Adrenal gland (tissue), 12 donors: ENCODE results near the gene PHF13. TPM values are rescaled to one million over a fixed set of nuclear protein-coding genes. Genes with fewer than 3 reads are reported as not detected.
A peak's percentile ranks its signal among the peaks of the same experiment; 100 is the strongest.

Experiments
- DNase-seq, 7 donors: peaks; one replicate each; pipeline ENCODE4 v3.0.0-alpha.2; 2019 to 2020
- H3K27ac ChIP-seq, 5 donors: fragments of 200-600 bp; sonication (generic) in 4 of 5; 1 replicate in 3 of 5; 2 replicates in 2 of 5; pipeline versions ENCODE4 v1.5.1 to v1.8.0; 2016 to 2020; ENCODE audit warnings: mild to moderate bottlenecking in 1 of 5
- H3K27me3 ChIP-seq: fragments of 200-600 bp; 2 replicates; pipeline ENCODE4 v1.8.0; 2021
- H3K36me3 ChIP-seq, 2 donors: fragments of 200-600 bp; replicated peaks in 1 of 2; 1 replicate in 1 of 2; 2 replicates in 1 of 2; pipeline versions ENCODE4 v1.5.1 to v1.8.0; 2018 to 2022
- H3K4me1 ChIP-seq, 2 donors: fragments of 200-600 bp; replicated peaks in 1 of 2; 1 replicate in 1 of 2; 2 replicates in 1 of 2; pipeline versions ENCODE4 v1.5.1 to v1.8.0; 2018 to 2021
- H3K4me3 ChIP-seq, 4 donors: fragments of 200-600 bp; sonication (generic) in 3 of 4; one replicate each; pipeline ENCODE4 v1.5.1; 2016 to 2018
- H3K9me3 ChIP-seq, 3 donors: fragments of 200-600 bp; sonication (generic) in 1 of 3; replicated peaks in 1 of 3; 1 replicate in 2 of 3; 2 replicates in 1 of 3; pipeline versions ENCODE4 v1.5.1 to v1.8.0; 2016 to 2021
- CTCF ChIP-seq, 6 experiments: fragments of 450-650 bp in 4 of 6; fragments of 200-600 bp in 2 of 6; sonication (generic) in 1 of 6; IDR thresholded peaks; 1 replicate in 5 of 6; 2 replicates in 1 of 6; pipeline versions ENCODE4 v1.5.1 to v1.8.0; 2016 to 2021; ENCODE audit warnings: antibody characterized with exemption in 6 of 6, mild to moderate bottlenecking in 2 of 6, moderate library complexity in 1 of 6
- POLR2A ChIP-seq, 2 donors: fragments of 450-650 bp; IDR thresholded peaks; one replicate each; pipeline ENCODE4 v1.6.1; 2017; ENCODE audit warnings: antibody characterized with exemption in 2 of 2, mild to moderate bottlenecking in 2 of 2, moderate library complexity in 1 of 2
- WGBS, 4 donors: extraction: QIAGEN DNeasy Blood & Tissue Kit in 2 of 4; methylation state at CpG; one replicate each; pipeline versions ENCODE4 v1.1.5 to v1.1.7; 2013 to 2017; 5-methylcytosine and 5-hydroxymethylcytosine counted together
- intact Hi-C, 2 donors: fragments of 100-400 bp; cut with DNase I; formaldehyde crosslinking; loops; one replicate each; pipeline versions ENCODE4 v1.14.1 to v1.15.0; 2022 to 2023
- polyA plus RNA-seq, 3 donors: library from polyadenylated mRNA; stranded (reverse); fragments of 200-250 nt in 2 of 3; fragments of 350-450 nt in 1 of 3; fragmentation: Illumina TruSeq in 1 of 3; extraction: RNeasy Lipid Tissue Mini Kit (QIAGEN cat#74804) in 1 of 3; gene quantifications; one replicate each; pipeline ENCODE4 v1.2.3, GENCODE V29; 2013 to 2014
- total RNA-seq, 9 donors: library from RNA; depleted of rRNA in 4 of 9; stranded (reverse); fragments of >200 nt in 4 of 9; fragments of 120-200 nt in 1 of 9; fragmentation: NEBNext Ultra II Directional in 1 of 9; extraction: Animal tissue kit (Norgen Biotek cat#: 25700) in 1 of 9; gene quantifications; one replicate each; pipeline versions ENCODE4 v1.1.0 to v1.2.4, GENCODE V29; 2013 to 2023
- donor health status: healthy with polysubstance abuse.
- donor health status: Bipolar disorder and iron deficiency.
- donor health status: DM: yes; HTN: yes; CAD: no.
- donor health status: DM: no; HTN: no; CAD: no.
- donor health status: DM: no; HTN: no; CAD: no.
- donor health status: DM: yes; HTN: yes; CAD: no.

Gene PHF13
- total and polyA plus RNA-seq, 12 donors, result 4.7 to 20.1 (median 12.9) TPM

GRCh38 chr1:6623269-6623965 lies 9.9 kb downstream of the PHF13 start:
- H3K36me3 ChIP-seq, result peaks cover 0 to 39% of the 10 kb centered on the region in 2 donors
- peak overlapping the region; percentile 10 to 95 (median 89) for H3K27ac ChIP-seq
- no peaks in the 10 kb centered on the region for H3K9me3 ChIP-seq
- no peaks in the 10 kb centered on the region for H3K27me3 ChIP-seq
- intact Hi-C loops, result no loop called here
- TF ChIP-seq CTCF (IDR thresholded peaks at IDR 0.05) (no peak), POLR2A (IDR thresholded peaks at IDR 0.05) (no peak)
- peak in 5 of 7 donors; percentile 54 to 83 (median 60) for DNase-seq
- H3K4me3 ChIP-seq, result no peak overlapping the region
- WGBS, 4 donors, result 64 to 79% (median 72%) methylated on average over 14 of the region's 14 CpGs
- H3K4me1 ChIP-seq, result peaks cover 14 to 24% of the 10 kb centered on the region in 2 donors

- Histone ChIP-seq H3K27ac (peak within 1 kb of the TSS; percentile 60 to 95 (median 89)), H3K4me3 (peak within 1 kb of the TSS; percentile 28 to 91 (median 64)), H3K27me3 (no peaks in the 10 kb centered on the region), H3K9me3 (no peaks in the 10 kb centered on the region), H3K4me1 (peaks cover 14 to 24% of the 10 kb centered on the region in 2 donors), H3K36me3 (peaks cover 0 to 47% of the 10 kb centered on the region in 2 donors)
- DNase-seq, result peak; percentile 87 to 91 (median 90)
- intact Hi-C loops, result no loop called here
- WGBS, 4 donors, result 0 to 1% (median 1%) methylated on average over 1 to 73 of the region's 73 CpGs
- TF ChIP-seq POLR2A (IDR thresholded peaks at IDR 0.05) (peak in 1 of 2 donors; percentile 52), CTCF (IDR thresholded peaks at IDR 0.05) (no peak)
Measured at GRCh38 chr1:6624710-6625583, 11.4 kb downstream of the PHF13 start, which contains the start of gene THAP3. THAP3 (plus strand) TSS chr1:6624868; CDS start chr1:6625219, 351 bp downstream.

- Histone ChIP-seq H3K27me3 (no peaks in the 10 kb centered on the region), H3K4me1 (peaks cover 14 to 24% of the 10 kb centered on the region in 2 donors), H3K9me3 (no peaks in the 10 kb centered on the region), H3K36me3 (peaks cover 0 to 47% of the 10 kb centered on the region in 2 donors), H3K27ac (peak overlapping the region; percentile 60 to 95 (median 89)), H3K4me3 (peak overlapping the region; percentile 28 to 91 (median 64))
- WGBS, 4 donors, result 3 to 6% (median 4%) methylated on average over 19 to 32 of the region's 32 CpGs
- DNase-seq, result peak in 6 of 7 donors; percentile 39 to 67 (median 56)
- intact Hi-C loops, result no loop called here
- TF ChIP-seq POLR2A (IDR thresholded peaks at IDR 0.05), result peak in 1 of 2 donors; percentile 35
- peak in 1 of 6 experiments; percentile 16 for TF ChIP-seq CTCF (IDR thresholded peaks at IDR 0.05)
Measured at GRCh38 chr1:6625584-6626149, 12.1 kb downstream of the PHF13 start.

- no peaks in the 10 kb centered on the region for H3K27me3 ChIP-seq
- peaks cover 0 to 45% of the 10 kb centered on the region in 2 donors for H3K36me3 ChIP-seq
- 90 to 96% (median 94%) methylated on average over 9 of the region's 9 CpGs for WGBS, 4 donors
- no peaks in the 10 kb centered on the region for H3K9me3 ChIP-seq
- DNase-seq, result no peak
- no peak overlapping the region for H3K27ac ChIP-seq
- intact Hi-C loops, result no loop called here
- H3K4me1 ChIP-seq, result peaks cover 14 to 24% of the 10 kb centered on the region in 2 donors
- TF ChIP-seq CTCF (IDR thresholded peaks at IDR 0.05) (no peak), POLR2A (IDR thresholded peaks at IDR 0.05) (no peak)
- H3K4me3 ChIP-seq, result no peak overlapping the region
Measured at GRCh38 chr1:6627031-6627430, 13.5 kb downstream of the PHF13 start.
